HTR-8/SVneo (cell line): ENCODE measurements around the gene MAP4K1.
"Not testable (repeated sequence)": the region's sequence is repeated elsewhere in the genome, so short reads cannot be mapped to it uniquely, and the experiment has no call there.

Source experiments
- DNase-seq: peaks from one replicate; pipeline ENCODE4 v3.0.0; 2011; ENCODE audit warnings: low spot score, mixed read lengths; ENCODE audit not compliant: insufficient read length
- FAIRE-seq: peaks from 2 replicates; lab custom pipeline; 2011; peaks lifted over from hg19 to GRCh38; lab: Jason Lieb, UNC

MAP4K1 gene

DNA sequence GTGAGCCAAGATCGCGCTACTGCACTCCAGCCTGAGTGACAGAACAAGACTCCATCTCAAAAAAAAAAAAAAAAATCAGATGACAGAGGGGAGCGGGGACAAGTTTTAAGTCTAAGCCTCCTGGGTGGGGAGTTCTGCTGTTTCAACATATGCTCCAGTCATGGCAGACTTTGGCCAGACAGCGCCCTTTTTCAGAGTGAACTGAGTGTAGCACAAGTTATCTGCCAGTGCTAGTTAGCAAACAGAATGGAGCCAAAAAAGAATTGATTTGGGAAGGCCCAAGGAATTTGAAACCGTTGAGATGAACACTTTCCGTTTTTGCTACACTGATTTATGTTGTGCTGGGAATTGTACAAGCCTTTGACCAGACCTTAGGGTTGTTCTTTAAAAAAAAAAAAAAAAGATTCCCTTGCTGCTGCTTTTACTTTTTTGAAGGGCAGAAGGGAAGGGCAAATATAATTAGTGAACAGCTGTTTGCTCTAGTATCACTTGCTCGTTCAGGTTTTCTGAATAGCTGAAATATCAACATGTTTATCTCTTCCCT is 35.3 kb upstream of the MAP4K1 start:
- FAIRE-seq, result no peak
- DNase-seq, result no peak

DNA sequence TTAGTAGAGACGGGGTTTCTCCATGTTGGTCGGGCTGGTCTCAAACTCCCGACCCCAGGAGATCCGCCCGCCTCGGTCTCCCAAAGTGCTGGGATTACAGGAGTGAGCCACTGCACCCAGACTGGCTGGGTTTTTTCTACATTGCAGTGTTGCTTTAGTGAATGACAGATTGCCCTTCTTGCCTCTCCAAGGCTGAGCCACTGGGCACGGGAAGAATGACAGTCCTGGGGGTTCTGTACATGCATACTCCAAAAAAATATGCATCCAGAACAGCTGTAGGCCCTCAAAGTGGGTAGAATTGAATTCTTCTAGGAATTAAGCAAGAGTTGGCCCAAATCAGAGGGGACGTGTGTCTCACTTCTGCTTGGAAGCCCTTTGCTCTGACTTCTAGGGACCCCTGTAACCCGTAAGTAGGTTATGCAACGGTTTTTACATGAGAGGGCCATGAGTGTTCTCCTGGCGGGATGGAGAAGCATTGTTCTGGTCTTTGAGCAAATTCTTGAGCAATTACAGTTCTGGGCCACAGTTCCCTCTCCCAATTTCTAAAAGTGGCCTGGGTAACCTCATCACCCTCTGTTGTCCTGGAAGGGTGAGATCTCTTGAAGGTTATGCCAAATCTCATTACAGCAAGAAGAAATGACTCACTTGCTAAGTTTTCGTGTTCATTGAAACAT is 33.3 kb upstream of the MAP4K1 start:
- FAIRE-seq, result no peak

DNA sequence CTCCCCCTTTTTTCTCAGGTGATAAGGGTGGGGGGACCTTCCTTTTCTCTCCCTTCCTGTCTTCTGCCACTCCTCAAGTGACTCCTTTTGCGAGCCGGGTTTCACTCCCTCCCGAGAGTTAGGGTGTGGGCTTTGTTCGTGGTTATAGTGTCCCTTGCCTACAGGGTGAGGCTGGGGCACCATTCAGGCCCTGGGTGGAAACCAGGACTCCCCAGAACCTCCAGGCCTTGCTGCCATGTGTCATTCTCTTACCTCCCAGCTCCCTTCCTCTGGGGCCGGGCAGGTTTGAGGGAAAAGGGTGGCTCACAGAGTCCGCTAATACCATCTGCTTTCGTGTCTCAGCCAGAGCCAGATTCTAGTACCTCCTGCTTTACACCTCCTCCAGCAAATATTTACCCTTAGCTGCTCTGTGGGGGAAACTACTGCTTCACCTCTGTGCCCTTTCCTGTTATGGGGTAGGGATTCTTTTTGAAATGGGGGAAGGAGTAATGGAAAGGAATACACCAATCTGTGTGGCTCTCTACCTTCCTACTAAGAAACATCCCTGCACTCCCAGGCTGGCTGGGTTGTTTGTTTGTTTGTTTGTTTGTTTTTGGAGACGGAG is 32.5 kb upstream of the MAP4K1 start:
- FAIRE-seq (no peak), DNase-seq (no peak)

More for the DNA sequence above, 33.3 kb upstream of the MAP4K1 start:
- DNase-seq, result no peak

DNA sequence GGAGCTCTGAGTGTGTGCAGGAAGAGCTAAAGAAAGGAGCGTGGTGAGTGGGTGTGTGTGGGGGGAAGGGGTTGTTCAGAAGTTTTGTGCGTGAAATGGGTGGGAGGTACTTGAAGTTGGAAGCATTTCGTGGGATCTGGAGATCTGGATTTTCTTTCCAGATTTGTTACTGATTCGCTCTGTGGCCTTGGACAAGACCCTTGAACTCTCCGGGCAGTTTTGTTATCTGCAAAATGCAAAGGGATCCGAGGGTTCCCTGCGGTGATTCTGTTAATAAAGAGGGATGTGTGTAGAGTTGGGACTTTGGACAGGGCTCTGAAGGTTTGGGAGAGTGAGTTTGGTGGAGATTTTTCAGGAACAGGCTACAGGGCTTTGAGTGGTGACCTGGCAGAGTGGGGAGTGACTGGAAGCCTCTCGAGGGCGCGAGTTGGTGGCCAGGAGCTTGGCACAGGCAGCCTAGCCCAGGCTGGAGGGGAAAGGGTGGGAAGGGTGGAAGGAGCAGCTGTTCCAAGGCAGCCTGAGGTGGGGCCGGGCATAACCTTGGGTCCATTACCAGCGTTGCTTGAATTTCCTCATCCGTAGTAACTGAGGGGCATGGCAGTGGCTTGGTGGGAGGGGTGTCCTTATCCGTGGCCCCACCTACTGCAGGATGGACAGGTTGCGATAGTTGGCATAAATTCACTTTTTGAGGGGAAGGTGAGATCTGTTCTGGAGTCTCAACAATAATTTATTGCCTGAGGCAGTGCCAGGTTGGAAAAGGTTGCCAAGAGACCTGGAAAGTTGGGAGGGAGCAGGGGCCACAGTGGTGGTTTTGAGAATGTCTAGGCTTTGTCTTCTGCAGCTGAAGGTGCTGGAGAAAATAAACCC is 31.8 kb upstream of the MAP4K1 start:
- peak; percentile 16 for FAIRE-seq

DNA sequence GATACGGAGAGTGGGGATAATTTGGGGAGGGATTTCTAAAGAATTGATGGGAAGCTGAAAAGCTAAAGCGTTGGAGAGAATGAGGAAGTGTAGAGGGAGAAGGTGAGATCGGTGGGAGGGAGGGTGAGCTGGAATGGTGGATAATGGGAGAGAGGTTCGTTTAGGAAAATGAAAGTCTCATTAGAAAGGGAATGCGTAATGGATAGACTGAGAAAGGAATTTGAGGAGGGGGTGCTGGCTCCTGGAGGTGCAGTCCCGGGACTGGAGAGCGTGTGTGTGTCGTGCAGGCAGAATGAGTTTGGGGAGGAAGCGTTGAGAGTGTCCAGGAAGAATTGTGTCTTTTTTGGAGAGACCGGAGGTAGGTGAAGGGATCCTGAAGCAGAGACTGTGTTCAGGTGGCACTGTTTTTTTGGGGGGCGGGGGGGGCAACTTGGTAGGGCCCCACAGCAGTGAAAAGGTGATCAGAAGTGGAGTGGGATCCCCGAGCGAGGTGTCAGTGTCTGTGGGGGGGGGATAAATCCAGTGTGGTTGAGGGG is 31.1 kb upstream of the MAP4K1 start:
- FAIRE-seq (no peak), DNase-seq (no peak)

More for the DNA sequence above, 31.8 kb upstream of the MAP4K1 start:
- no peak for DNase-seq

DNA sequence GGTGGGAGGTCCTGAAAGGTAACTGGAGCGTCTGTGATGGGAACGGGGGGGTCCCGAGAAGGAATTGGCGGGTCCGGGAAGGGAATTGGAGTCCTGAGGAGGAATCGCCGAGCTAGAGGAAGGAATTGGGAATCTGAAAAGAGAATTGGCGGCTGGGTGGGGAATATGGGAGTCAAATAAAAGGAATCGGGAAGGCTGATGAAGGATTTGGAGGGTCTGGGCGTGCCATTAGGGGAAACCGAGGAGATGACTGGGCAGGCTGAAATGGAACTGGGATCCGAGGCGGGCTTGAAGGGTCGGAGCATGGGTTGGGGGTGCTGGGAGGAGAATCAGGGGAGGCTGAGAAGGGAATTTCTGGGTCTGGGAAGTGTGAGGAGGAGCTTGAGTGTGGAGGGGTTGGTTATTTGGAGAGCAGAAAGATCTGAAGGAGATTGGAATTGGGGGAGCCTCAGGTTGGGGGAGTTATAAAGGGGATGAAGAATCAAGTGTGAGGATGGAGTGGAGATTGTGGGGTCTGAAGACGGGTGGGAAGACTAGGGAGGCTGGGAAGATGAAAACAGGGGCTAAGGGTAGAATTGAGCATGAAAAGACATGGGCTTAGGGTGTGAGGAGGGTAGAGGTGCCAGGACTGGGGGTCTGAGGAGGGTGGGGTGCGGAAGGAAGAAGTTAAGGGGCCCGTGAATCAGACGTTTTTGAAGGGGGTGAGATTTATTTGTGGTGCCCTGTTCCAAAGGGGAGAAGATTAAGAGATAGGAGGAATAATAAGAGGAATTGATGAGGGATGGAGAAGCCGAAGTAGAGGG is 30.4 kb upstream of the MAP4K1 start:
- no peak for DNase-seq
- no peak for FAIRE-seq

DNA sequence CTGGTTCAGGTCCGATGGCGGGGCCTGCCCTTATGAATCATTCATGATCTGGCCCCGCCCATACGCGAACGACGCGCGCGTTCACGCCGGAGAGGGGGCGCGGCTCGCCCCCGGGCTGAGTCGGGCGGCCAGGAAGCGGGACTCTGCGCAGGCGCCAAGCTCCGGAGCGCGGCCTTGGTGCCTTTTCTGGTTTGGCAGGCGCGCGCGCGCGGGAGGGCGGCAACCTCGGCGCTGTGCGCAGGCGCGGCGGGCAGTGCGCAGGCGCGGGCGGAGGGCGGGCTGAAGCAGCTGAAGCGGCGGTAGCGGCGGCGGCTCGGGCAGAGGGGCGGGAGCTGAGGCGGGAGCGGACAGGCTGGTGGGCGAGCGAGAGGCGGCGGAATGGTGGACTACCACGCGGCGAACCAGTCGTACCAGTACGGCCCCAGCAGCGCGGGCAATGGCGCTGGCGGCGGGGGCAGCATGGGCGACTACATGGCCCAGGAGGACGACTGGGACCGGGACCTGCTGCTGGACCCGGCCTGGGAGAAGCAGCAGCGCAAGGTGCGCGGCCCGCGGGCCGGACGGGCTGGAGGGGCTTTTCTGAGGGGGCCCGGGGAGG is 29.7 kb upstream of the MAP4K1 start, which contains the start of gene ACTN4:
ACTN4 (plus strand) TSS at position 282 of the 598 bp plus-strand sequence; CDS start at position 379, 97 bp downstream.
- DNase-seq (peak; percentile 94), FAIRE-seq (peak; percentile 86)

DNA sequence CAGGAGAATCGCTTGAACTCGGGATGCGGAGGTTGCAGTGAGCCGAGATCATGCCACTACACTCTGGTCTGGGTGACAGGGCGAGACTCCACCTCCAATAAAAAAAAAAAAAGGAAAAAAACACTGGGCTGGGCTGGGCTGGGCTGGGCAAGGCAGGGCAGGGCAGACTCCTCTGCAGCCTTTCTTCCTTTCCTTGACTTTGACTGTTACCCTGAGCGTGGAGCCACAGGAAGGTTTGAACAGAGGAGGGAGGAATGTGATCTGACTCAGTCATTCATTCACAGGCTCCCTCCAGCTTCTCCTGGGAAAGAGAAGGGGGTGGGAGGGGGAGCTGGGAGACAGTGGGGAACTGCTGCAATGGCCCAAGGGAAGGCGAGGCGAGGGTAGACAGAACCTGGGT is 27.0 kb upstream of the MAP4K1 start:
- DNase-seq (no peak), FAIRE-seq (no peak)

DNA sequence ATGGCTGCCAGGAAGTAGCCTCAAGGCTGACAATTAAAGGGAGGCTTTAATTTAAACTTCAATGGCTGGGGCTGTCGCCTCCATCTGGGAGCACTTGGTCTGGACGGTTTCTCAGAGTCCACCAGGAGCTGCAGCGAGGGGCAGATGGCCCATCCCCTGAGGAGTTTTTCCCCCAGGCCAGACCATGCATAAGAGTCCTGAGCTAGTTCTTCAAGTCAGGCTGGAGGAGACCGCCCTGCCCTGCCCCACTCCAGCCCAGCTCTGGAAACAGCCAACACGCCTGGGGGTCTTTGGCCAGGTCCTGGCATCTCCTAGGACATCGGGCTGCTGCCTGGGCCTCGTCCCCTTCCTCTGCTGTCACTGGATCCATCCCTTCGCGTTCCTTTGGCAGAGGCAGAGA is 24.4 kb upstream of the MAP4K1 start:
- FAIRE-seq, result no peak

DNA sequence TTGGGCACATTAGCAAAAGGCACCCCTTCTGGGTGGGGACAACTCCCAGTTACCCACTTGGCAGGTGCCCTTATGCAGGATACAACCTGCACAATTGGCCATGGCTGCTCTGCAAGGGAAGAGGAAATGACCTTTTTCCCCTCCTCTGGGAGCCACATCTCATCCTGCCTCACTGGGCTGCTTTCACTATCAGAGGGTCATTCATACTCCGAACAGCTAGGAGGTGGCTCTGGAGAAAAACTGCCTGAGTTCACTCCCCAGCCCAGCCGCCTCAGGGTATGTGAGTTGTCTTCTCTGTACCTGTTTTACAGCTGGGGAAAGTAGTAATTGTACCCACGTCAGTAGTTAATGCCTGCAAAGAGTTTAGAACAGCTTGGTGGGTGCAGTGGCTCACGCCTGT is 22.6 kb upstream of the MAP4K1 start:
- DNase-seq (no peak), FAIRE-seq (no peak)

More for the DNA sequence above, 24.4 kb upstream of the MAP4K1 start:
- no peak for DNase-seq

DNA sequence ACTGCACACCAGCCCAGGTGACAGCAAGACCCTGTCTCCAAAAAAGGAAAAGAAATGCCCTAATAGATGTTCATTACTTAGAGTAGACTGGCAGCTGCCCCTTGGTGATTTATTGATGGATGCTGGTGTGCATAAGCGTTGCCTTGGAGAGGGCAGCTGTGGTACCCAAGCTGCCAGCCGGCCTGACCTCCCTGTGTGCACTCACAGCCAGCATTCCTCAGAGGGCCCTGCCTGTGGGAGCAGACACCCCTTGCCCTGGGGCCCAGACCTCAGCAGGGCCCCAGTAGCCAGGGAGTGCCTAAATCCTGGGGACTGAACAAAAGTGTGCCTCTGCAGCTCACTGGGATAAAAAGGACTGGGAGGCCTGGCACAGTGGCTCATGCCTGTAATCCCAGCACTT is 21.9 kb upstream of the MAP4K1 start:
- no peak for FAIRE-seq
- no peak for DNase-seq

DNA sequence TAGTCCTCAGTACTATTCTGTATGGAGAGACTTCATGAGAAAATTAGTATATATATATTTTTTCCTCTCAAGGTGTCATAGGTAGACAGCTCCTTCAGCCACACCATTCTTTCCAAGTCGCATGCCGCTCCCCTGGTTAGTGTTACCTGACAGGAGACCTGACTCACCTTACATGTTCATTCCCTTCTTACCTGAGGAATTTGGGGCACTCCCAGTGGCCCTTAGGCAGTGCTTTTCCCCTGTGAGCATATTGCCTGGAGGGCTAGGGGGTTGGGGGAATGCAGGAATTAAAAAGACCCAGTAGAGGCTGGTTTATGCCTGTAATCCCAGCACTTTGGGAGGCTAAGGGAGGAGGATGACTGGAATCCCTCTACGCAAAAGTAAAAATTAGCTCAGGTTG is 20.7 kb upstream of the MAP4K1 start:
- DNase-seq, result no peak
- FAIRE-seq, result no peak

DNA sequence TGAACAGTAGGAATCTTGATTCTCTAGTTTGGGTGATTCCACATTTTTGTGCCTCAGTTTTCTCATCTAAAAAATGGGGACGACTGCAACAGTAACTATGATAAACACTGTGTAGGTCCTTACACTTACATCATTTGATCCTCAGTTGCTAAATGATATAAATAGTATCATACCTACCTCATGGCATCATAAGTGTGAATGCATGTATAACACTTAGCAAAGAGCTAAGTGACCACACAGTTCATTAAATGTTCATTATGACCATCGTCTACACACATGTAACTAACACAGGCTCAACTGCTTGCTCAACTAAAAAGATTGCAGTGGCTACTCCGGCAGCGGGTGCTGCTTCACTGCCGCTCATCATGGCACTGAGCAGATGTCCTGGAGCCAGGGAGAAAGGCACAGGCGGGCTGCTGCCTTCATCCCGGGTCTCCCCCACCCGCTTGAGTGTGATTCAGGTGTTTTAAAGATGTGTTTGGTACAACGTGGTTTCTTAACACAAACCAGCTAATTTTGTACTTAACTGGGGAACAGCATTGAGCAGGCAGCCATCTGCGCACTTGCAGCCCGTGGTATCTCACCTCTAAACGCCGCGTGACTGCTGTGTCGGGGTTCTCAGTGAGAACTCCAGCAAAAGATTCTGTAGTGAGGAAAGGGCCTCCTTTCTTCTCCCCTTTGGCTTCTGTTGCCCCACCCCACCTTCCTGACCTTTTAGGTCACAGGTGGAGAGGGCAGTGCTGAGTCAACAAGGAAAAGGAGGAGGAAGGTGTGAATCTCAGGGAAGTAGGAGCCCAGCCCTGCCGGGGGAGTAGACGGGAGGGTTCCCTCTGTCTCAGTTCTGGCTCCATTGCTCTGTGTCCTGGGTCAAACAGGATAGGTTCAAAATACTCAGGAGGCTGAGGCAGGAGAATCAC is 18.0 kb upstream of the MAP4K1 start:
- DNase-seq (no peak), FAIRE-seq (no peak)

DNA sequence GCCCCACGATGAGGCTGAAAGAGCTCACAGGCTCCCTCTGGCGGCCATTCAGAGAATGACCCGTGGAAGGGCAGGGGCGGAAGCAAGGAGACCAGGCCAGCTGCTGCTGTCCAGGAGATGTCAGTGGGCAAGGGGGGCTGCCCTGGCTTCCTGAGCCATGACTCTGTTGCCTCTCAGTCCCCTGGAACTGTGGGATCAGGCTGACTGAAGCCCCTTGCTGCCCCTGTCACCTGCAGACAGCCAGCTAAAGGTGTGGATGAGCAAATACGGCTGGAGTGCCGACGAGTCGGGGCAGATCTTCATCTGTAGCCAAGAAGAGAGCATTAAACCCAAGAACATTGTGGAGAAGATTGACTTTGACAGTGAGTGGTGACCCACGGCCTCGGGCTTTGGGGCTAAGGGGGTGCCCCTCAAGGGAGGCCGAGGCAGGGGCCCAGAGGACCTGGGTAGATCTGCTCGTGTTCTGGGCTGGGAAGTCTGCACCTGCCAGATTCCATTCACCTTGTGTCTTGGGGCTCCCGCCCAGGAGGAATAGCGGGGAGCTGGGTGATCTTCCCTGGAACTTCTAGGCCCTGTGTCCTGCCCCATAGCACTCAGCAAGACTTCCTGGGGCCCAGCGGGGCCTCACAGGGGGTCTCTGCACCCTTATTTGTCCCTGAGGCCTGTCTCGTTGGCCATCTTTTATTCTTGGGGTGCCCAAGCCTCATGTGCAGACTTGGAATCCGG is 17.2 kb upstream of the MAP4K1 start:
- DNase-seq, result peak; percentile 73
- FAIRE-seq, result no peak

DNA sequence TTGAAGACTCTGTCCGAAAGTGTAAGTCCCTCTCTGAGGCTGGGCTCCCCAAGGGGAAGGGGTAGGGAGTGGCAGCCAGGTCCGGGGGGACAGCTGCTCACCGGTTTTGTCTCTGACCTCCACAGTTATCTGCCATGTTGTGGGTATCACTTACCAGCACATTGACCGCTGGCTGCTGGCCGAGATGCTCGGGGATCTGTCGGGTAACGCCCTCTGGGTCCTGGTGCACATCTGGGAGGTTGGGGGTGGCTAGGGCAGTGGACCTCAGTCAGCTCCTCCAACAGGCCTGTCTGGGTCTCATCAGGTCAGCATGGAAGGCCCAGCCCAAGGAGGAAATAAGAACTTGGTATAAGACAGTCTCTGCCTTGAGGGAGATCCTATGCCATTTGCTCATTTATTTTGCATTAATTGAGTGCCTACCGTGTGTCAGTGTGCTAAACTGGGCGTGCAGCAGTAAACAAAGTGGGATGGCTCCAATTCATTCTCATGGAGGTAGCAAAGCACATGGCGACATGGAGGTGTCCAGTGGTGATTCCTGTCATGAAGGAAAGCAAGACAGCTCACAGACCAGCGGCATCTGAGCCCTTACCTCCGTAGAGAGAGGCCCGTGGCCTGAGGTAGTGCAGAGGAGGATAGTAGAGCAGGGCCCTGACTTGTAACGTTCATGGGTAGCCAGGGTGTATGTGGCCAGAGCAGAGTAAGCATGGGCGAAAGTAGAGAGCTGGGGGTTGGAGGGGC is 14.9 kb upstream of the MAP4K1 start:
- FAIRE-seq, result no peak

DNA sequence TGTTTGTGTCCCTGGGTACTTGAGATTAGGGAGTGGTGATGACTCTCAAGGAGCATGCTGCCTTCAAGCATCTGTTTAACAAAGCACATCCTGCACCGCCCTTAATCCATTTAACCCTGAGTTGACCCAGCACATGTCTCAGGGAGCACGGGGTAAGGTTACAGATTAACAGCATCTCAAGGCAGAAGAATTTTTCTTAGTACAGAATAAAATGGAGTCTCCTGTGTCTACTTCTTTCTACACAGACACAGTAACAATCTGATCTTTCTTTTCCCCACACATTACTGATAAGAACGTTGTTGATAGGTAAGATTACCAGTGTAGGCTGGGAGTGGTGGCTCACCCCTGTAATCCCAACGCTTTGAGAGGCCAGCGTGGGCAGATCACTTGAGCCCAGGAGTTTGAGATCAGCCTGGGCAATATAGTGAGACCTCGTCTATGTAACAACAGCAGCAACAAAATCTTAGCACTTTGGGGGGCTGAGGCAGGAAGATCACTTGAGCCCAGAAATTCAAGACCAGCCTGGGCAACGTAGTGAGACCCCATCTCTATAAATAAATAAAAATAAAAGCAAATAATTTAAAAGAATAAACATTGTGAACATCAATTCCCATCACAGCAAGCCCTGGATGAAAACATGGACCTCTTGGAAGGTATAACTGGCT is 14.2 kb upstream of the MAP4K1 start:
- not testable (repeated sequence) for DNase-seq, FAIRE-seq

More for the DNA sequence above, 14.9 kb upstream of the MAP4K1 start:
- DNase-seq, result no peak
